COR-L47 (cell line): ENCODE data around the gene CP.

Experiments used
- DNase-seq: peaks from one replicate; lab custom pipeline; 2025; lab: John Stamatoyannopoulos, UW

The CP gene

DNA sequence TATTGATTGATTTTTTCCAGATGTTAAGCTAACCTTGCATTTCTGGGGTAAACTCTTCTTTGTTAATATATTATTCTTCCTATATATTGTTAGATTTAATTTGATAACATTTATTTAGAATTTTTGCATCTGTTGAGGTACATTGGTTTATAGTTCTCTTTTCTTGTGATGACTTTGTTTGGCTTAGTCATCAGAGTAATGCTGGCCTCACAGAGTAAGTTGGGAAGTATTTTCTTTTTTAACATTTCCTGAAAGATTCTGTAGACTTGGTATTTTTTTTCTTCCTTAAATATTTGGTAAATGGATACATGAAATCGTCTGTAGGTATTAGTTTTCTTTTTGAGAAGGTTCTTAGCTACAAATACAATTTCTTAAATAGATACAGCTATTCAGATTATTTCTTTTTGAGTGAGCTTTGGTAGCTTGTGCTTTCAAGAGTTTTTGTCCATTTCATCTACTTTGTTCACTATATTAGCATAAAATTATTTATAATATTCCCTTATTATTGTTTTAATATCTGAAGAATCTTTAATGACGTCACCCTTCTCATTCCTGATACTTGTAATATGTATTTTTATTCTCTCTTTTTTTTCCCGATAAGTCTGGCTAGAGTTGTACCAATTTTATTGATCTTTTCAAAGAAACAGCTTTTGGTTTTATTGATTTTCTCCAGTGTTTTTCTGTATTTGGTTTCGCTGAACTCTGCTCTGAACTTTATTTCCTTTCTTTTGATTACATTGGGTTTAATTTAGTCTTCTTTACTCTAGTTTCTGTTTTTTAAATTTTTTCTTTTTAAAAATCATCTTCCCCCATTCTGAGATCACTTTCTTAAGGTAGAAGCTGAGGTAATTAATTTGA is 98.7 kb downstream of the CP start:
- DNase-seq: no peak
